Activated CD8-positive, alpha-beta memory T cell treated with anti-CD3 and anti-CD28 coated beads for 48 hours (primary cell): ENCODE measurements around the gene YPEL3.

Experiments
- DNase-seq, 3 experiments: peaks; one replicate each; pipeline ENCODE4 v3.0.0-alpha.2; 2020; ENCODE audit warnings: low read depth in 2 of 3, low spot score in 2 of 3

YPEL3 gene

DNA sequence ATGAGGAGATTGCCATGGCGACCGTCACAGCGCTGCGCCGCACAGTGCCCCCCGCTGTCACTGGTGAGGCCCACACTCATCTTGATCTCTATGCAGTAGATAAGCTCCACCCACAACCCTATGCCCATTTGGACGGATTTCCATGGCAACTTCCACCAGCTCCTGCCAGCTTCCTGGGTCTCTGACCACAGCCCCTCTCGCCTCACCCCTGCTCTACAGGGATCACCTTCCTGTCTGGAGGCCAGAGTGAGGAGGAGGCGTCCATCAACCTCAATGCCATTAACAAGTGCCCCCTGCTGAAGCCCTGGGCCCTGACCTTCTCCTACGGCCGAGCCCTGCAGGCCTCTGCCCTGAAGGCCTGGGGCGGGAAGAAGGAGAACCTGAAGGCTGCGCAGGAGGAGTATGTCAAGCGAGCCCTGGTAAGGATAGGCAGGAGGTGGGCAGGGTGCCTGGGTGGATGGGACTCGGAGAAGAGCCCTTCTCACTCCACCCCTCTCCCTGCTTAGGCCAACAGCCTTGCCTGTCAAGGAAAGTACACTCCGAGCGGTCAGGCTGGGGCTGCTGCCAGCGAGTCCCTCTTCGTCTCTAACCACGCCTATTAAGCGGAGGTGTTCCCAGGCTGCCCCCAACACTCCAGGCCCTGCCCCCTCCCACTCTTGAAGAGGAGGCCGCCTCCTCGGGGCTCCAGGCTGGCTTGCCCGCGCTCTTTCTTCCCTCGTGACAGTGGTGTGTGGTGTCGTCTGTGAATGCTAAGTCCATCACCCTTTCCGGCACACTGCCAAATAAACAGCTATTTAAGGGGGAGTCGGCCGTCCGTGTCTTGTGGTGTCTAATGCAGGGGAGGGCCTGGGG is 26.2 kb downstream of the YPEL3 start:
- no peak for DNase-seq

DNA sequence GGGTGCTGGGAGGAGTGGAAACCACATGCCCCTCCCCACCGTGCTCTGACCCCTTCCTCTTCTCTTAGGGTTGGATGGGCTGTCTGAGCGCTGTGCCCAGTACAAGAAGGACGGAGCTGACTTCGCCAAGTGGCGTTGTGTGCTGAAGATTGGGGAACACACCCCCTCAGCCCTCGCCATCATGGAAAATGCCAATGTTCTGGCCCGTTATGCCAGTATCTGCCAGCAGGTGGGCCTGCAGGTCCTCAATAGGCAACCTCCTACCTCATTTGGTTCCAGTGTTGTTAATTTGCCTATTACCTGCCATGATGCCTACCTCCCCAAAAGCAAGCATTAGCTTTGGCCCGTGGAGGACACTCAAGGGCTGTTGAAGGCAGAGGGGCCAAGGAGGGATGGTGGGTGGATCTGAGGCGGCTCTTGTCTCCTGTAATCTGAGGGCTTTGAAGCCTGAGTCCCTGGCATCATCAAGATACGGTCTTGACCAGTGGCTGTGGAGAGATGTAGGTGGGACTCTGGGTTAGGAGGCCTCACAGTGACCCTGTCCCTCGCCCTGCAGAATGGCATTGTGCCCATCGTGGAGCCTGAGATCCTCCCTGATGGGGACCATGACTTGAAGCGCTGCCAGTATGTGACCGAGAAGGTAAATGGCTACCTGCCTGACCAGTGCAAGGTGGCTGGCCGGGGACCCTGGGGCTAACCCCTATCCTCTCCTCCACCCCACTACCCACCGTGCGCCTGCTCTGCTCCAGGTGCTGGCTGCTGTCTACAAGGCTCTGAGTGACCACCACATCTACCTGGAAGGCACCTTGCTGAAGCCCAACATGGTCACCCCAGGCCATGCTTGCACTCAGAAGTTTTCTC is 27.0 kb downstream of the YPEL3 start:
- no peak for DNase-seq

DNA sequence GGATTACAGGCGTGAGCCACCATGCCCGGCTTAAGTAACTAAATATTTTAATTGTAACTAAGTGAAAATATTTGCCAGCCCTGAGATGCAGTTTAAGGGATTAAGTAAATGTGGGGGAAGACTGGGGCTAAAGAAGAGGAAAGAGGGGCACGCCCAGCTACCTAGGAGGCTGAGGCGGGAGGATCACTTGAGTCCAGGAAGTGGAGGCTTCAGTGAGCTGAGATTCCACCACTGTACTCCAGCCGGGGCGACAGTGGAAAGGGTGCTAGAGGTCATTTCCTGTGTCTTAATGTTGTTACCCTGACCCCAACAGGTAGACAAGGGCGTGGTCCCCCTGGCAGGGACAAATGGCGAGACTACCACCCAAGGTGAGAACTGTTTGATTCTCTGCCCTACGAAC is 27.7 kb downstream of the YPEL3 start:
- DNase-seq: no peak

DNA sequence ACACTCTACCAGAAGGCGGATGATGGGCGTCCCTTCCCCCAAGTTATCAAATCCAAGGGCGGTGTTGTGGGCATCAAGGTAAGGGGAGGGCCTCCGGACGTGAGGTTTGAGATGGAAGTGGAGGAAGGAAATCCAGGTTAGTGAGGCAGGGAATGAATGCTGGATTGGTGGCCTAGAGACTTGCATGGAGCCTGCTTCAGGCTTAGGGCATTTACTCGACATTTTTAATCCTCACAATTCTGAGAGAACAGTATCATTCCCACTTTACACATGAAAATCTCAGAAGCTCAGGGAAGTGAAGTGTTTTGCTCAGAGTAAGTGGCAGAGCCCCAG is 28.5 kb downstream of the YPEL3 start:
- no peak for DNase-seq

DNA sequence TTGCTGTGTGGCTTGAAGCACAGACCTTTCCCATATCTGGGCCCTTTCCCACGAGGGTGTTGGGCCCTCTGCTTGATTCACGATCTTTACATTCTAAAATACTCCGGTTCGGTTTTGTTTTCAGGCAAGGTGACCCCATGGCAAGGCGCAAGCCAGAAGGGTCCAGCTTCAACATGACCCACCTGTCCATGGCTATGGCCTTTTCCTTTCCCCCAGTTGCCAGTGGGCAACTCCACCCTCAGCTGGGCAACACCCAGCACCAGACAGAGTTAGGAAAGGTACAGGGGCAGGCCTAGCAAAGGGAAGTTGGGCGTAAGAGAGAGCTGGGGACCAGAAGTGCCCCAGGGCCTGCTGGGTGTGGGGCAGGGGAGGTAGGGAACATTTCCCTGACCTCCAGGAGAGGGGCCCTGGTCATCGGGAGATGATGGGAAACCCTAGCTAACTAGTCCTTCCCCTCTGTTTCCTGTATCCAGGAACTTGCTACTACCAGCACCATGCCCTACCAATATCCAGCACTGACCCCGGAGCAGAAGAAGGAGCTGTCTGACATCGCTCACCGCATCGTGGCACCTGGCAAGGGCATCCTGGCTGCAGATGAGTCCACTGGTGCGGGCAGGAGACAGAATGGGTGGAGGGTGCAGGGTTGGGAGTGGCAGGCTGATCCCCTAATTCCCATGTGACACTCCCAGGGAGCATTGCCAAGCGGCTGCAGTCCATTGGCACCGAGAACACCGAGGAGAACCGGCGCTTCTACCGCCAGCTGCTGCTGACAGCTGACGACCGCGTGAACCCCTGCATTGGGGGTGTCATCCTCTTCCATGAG is 29.0 kb downstream of the YPEL3 start:
- no peak for DNase-seq

DNA sequence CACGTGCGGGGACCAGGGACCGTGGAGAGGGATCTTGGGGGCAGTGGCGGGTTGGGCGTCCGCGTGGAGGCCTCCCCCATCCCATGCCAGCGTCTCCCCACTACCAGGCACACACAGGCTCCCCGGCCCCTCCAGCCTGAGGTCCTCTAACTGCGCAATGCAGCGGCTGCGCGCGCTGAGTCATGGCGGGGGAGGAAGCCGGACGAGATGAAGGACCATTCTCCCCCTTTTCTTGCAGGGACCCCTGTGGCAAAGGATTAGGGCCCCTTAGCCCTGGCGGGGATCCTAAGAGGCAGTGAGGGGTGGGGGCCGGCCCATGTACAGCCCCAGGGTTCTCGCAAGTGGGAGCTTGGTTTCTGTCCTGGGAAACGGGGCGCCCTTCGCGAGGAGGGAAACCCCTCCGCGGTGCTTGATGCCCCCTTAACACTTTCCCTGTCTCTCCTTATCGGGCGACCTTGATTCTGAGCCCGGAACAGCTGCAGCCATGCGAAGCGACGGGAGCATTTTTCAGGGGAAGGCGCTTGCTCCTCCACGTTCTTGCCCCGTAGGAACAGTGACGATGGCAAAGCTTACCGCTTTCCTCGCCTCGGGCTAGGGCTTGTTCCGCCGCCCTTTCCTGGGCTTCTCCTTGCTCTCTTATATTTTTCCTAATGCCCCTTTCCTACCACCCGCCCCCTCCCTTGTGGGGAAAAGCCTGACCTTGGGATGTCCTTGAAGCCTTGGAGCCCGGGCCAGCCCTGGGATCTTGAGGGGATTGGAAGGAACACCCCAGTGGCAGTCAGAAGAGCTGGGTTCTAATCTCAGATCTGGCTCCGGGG is 29.9 kb downstream of the YPEL3 start:
- DNase-seq: no peak

DNA sequence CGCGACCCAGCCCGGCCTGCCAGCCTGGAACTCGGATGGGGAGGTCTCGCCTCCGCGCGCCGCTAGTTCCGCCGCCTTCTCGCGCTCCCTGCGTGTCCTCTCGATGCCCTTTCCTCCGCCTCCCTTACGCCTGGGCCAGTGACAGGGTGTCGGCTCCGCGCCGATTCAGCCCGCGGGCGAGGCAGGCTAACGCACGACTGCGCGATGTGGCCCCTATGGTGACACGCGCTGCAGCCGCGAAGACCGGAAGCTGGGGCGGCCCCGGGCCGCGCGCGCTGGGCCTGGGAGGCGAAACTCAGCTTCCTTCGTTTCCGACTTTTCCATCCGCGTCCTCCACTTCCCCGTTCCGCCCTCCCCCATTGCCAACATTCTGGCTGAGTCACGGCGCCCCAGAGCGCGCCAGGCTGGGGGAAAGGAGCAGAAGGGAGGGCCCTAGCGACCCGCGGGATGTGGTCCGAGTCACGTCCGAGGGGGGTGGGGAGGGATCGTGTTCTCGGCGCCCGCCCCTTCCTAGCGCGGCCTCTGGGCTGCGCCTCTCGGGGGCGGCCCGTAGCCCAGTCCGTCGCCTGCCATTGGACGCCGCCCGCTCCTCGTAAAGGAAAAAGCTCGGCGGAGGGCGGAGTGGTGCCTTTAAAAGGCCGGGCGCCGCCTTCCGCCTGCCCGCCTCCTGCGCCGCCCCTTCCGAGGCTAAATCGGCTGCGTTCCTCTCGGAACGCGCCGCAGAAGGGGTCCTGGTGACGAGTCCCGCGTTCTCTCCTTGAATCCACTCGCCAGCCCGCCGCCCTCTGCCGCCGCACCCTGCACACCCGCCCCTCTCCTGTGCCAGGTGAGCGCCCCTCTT is 30.7 kb downstream of the YPEL3 start, which contains the start of gene ALDOA:
Gene ALDOA (plus strand): TSS at position 659 of the 841 bp plus-strand sequence. CDS start 1,138 bp downstream, outside the sequence.
- peak; percentile 87 to 98 (median 94) for DNase-seq

DNA sequence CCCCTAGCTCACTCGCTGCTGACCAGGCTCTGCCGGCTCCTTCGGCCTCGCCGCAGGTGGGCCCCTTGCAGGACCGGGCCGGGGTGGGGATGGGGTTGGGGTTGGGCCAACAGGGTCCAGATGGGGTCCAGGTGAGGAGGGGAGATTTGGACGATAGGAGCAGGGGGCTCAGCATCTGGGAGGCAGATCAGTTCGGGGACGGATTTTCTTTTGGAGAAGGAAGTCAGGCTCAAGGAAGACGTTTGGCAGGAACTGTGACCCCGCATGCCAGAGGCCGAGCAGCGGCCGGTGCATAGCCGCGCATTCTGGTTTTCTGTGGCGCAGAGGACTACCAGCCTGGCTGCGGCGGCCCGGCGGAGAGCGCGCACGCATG is 31.3 kb downstream of the YPEL3 start:
- no peak for DNase-seq

DNA sequence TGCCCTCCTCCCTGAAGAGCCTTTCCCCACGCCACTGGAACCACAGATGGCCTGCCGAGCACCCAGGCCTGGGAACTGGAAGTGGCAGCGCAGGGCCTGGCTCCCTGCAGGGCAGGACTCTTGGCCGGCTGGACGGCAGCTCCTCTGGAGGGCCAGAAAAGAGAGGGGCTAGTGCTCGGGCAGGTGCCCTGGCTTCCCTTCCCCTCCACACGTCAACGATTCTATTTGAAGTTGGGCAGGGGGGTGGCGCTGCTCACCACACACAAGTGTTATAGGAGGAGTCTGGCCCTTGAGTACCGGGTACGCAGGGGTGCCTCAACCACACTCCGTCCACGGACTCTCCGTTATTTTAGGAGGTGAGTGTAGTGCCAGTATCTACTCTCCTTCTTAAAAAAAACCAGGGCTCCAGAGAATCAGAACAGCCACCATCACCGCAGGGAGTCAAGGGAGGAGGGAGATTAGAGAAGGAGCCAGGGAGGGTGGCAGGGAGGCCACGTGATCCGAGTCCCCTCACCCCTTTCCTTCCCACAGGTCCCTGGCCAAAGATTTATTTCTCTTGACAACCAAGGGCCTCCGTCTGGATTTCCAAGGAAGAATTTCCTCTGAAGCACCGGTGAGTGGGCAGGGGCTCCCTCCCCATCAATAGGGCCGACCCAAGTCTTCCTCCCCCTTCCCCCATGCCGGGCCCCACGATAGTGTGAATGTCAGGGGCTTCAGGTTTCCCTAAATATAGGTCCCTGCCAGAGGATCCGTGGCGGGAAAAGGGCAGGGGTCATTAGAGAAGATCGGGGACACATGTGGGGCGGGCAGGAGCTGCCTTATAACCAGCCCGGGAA is 31.9 kb downstream of the YPEL3 start:
- peak; percentile 49 to 56 (median 51) for DNase-seq

DNA sequence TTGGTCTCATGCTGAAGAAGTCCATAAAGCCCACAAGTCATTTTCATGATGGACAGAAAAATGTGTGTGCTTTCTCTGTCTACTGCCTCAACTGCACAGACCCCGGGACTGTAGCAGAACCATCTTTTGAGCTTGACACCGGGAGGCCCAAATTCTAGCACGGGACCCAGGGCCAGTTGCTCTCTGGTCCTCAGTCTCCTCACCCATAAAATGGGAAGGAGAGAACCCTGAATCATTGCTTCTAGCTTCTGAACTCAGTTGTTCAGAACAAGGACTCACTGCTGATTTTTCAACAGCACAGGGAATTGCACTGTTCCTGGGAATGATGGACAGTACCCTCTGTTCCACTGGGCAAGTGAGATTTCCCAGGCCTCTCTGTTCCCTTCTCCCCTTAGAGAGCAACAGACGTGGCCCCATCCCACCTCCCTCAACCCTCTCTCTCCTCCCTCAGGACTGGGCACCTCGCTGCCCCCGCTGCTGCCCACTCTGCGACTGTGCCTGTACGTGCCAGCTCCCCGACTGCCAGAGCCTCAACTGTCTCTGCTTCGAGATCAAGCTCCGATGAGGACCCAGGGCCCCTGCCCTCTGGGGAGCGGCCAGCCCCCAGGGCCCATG is 32.6 kb downstream of the YPEL3 start:
- no peak for DNase-seq

DNA sequence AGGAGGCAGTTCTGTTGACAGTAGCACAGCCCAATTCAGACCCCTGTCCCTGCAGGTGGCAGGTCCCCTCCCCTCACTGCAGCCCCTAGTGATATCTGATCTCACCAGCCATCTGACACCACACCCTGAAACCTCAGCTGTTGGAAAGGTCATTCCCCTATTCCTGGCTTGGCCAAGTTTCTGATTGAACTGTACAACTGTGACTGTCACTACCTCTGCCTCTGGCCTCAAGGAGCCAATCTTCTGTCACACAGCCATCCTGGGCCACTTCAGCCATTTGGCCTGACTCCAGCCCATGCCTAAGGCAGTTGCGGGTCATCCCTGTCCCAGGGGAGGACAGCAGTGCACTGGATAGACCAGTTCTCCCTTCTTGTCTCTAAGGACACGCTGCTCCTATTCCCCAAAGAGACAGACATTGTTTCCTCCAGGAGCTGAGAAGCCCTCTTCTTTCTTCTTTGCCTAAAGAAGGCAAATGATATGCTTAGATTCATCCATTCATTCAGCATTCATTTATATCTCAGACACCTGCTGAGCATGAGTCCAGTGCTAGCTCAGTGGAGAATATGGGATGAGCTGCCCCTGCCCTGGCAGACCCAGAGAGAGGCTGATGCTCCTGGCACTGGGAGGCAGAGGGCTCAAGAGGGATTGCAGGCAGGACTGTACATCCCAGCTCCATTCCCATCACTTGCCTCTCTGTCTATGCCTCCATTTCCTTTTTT is 35.0 kb downstream of the YPEL3 start:
- no peak for DNase-seq

DNA sequence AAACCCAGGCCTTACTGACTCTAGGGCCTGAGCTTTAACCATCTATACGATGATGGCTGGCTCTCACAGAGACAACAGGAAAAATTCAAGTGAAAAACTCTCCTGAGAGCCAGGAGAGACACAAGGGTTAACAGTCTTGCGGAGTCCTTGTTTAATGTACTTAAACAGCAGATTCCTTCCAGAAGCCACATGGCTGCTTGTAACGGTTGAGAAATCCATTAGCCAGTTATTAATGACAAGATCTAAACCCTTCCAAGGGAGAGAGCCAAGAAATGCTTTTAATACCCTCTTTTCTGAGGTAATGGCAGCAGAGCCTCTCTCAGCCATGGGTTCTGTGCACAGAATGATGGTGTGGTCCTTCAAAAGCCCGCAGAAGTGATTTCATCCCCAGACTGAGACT is 35.7 kb downstream of the YPEL3 start:
- no peak for DNase-seq

DNA sequence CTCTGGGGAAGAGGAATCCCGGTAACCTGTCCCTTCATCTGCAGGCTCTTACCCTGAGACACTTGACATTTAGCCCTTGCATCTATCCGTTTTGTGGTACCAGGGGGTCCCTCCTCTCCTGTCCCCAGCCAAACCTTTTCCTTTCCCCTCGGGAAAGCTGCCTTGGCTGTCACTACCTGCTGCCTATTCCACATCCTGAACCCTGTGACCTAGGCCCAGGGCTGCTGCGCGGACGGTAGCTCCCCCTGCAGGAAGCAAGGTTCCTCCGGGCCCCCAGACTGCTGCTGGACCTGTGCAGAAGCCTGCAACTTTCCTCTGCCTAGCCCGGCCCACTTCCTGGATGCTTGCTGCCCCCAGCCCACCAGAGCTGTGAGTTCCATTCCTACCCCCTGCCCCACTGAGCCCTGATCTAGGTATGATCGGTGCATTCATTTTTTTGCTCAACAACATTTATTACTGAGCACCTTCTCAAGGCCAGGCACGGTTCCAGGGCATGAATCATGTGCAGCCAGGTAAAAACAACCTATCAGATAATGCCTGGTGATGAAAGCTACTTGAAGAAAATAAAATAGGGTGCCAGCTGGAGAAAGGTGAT is 41.0 kb downstream of the YPEL3 start:
- DNase-seq: no peak

DNA sequence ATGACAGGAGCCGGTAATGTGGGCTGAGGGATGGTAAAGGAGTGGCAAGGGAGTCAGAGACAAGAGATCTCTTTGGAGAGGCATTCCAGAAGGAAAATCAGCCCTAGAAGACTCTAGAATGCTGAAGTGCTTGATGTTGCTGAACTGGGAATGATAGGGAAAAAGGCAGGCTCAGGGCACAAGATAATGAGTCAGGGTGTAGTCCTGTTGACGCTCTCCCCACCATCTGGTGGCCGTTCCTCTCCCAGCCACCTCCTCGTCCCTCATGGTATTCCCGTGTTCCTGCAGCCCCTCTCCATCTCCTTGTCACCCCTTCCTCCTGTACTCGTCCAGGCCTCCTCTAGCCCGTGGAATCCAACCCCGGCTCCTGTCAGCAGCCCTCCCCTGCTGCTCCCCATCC is 41.6 kb downstream of the YPEL3 start:
- no peak for DNase-seq

DNA sequence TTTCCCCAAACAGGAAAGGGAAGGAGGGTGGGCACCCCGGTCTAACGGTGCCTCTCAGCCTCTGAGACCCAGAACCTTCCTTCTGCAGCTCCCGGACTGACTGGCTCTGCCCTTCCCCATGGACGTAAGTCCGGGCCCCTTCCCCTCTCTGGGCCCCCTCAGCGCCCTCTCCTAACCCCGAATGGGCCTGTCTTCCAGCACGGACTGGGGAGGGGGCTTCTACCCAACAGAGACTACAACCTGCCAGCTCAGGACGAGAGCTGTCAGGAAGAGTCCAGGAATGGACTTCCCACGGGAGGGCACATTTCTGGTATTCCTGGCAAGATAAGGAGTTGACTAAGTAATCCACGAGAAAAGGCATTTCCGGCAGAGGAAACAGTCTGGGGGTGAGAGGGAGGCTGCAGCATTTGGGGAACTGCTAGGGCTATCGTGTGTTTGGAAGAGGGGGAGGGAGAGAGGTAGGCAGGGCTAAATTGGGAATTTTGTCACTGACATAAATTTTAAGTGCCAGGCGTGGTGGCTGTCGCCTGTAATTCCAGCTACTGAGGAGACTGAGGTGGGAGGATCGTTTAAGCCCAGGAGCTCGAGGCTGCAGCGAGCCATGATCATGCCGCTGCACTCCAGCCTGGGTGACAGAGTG is 42.5 kb downstream of the YPEL3 start:
- no peak for DNase-seq

DNA sequence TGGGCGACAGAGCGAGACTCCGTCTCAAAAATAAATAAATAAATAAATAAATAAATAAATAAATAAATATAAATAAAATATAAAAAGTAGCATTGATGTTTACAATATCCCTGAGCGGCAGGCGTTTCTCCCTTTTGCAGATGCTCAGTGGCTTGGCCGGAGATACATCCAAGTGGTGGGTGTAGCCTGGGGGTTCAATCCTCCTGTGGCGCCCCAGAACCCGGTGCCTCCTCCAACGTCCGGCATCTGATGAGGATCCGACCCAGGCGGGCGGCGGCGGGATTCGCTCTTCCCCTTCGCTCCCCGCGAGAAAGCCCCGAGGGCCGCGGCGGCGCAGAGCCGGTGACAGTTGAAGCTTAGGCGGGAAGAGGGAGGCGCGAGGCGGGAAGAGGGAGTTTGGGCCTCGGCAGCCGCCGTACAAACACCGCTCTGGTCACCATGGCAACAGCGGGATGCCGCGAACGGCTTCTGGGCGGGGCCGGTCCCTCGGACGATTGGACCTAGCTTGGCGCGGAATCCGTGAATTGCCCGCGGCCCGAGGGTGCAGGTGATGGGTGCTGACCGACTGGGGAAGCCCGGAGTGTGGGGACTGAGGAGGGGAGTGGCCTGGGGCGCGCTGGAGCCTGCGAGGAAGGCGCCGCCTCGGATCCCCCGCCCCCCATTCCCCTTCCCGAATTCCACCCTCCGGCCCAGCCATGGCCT is 43.2 kb downstream of the YPEL3 start:
- peak; percentile 81 to 97 (median 95) for DNase-seq
